Measurements from ENCODE around the gene RNF17. TPM values are rescaled to one million over a fixed set of nuclear protein-coding genes. Genes with fewer than 3 reads are reported as not detected.

Gene RNF17
- total and polyA plus RNA-seq, 8 donors = 0.15 to 0.43 (median 0.18) TPM; not detected in 5

- no peak for TF ChIP-seq POLR2A (IDR thresholded peaks at IDR 0.05)
- no peak for TF ChIP-seq POLR2AphosphoS5 (IDR thresholded peaks at IDR 0.05)
- TF ChIP-seq, protein P1, sequence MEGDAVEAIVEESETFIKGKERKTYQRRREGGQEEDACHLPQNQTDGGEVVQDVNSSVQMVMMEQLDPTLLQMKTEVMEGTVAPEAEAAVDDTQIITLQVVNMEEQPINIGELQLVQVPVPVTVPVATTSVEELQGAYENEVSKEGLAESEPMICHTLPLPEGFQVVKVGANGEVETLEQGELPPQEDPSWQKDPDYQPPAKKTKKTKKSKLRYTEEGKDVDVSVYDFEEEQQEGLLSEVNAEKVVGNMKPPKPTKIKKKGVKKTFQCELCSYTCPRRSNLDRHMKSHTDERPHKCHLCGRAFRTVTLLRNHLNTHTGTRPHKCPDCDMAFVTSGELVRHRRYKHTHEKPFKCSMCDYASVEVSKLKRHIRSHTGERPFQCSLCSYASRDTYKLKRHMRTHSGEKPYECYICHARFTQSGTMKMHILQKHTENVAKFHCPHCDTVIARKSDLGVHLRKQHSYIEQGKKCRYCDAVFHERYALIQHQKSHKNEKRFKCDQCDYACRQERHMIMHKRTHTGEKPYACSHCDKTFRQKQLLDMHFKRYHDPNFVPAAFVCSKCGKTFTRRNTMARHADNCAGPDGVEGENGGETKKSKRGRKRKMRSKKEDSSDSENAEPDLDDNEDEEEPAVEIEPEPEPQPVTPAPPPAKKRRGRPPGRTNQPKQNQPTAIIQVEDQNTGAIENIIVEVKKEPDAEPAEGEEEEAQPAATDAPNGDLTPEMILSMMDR (IDR thresholded peaks at IDR 0.05) = no peak
- TF ChIP-seq EP300 (IDR thresholded peaks at IDR 0.05) = no peak
- Histone ChIP-seq H3K4me1 (no peaks in the 10 kb centered on the region), H3K36me3 (peaks cover 0 to 43% (median 39%) of the 10 kb centered on the region in 4 donors), H3K27ac (no peak overlapping the region), H3K27me3 (no peaks in the 10 kb centered on the region), H3K4me3 (no peak overlapping the region), H3K9me3 (no peaks in the 10 kb centered on the region)
- WGBS, 5 donors = 87 to 93% (median 88%) methylated on average over 10 of the region's 10 CpGs
- intact Hi-C loops (cut with DNase I; ENCODE audit: low total_unique reads) = no loop called here
- no peak for DNase-seq
These were observed 147.4 kb downstream of the RNF17 start for GRCh38 chr13:24911133-24911908.

GRCh38 chr13:24916464-24916863 is 152.5 kb downstream of the RNF17 start:
- H3K27ac ChIP-seq = no peak overlapping the region
- peaks cover 0 to 7% (median 4%) of the 10 kb centered on the region in 4 donors for H3K36me3 ChIP-seq
- no peak overlapping the region for H3K4me3 ChIP-seq
- no peak for DNase-seq
- no peaks in the 10 kb centered on the region for H3K9me3 ChIP-seq
- intact Hi-C loops (cut with DNase I; ENCODE audit: low total_unique reads) = no loop called here
- H3K27me3 ChIP-seq = no peaks in the 10 kb centered on the region
- peaks cover 0 to 2% (median under 1%) of the 10 kb centered on the region in 4 donors for H3K4me1 ChIP-seq
- TF ChIP-seq EP300 (IDR thresholded peaks at IDR 0.05) (no peak), POLR2AphosphoS5 (IDR thresholded peaks at IDR 0.05) (no peak), POLR2A (IDR thresholded peaks at IDR 0.05) (no peak)
- TF ChIP-seq, protein P1 (IDR thresholded peaks at IDR 0.05) = no peak

DNA sequence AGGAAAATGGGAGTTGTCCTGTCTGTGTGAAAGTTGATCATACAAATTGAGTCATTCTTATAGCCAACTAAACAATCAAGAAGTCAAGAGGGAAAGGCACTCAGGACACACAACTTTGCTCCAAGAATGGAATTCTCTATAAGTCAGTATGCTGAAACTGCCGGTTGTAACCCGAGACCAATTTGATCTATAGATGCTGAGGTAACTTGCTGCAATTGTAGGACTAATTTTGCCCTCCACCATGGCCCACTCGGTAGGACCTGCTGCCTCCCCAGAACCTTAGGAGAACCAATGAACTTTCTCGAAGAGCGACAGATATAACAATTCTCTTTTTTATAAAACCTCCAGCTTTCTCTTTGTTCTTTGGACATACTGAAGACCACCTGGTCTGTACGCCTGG is 157.0 kb downstream of the RNF17 start:
- TF ChIP-seq, protein P1 (IDR thresholded peaks at IDR 0.05) = no peak
- TF ChIP-seq EP300 (IDR thresholded peaks at IDR 0.05) = no peak
- no peak for TF ChIP-seq POLR2A (IDR thresholded peaks at IDR 0.05)
- no peak for TF ChIP-seq POLR2AphosphoS5 (IDR thresholded peaks at IDR 0.05)
- no peaks in the 10 kb centered on the region for H3K36me3 ChIP-seq
- intact Hi-C loops (cut with DNase I; ENCODE audit: low total_unique reads) = no loop called here
- no peak overlapping the region for H3K27ac ChIP-seq
- H3K4me3 ChIP-seq = no peak overlapping the region
- DNase-seq = no peak
- 87 to 97% (median 89%) methylated on average over 6 of the region's 6 CpGs for WGBS, 5 donors
- peaks cover 0 to 14% (median 11%) of the 10 kb centered on the region in 4 donors for H3K4me1 ChIP-seq
- no peaks in the 10 kb centered on the region for H3K27me3 ChIP-seq
- H3K9me3 ChIP-seq = no peaks in the 10 kb centered on the region

DNA sequence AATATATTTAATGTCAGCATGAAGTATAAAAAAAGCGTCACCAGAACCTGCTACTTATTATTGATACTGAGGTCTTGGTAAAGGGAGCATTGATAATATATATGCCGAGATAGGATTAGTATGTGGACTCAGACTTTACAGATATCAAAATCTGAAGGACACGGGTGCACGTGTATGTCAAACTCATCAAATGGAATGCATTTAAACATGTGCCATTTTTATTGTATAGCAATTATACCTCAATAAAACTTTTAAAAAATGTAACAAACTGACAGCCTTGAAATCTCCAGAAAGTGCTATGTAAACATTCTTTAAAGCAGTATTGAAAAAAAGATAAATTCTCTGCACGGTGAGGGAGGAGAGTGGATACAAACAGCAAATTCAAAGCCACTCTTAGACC is 157.9 kb downstream of the RNF17 start:
- peak overlapping the region; percentile 74 to 88 (median 78) for H3K4me3 ChIP-seq
- 10 to 21% (median 15%) methylated on average over 5 of the region's 5 CpGs for whole genome bisulfite sequencing, 5 donors
- TF ChIP-seq, protein P1 (IDR thresholded peaks at IDR 0.05) = no peak
- no peak for TF ChIP-seq POLR2A (IDR thresholded peaks at IDR 0.05)
- TF ChIP-seq POLR2AphosphoS5 (IDR thresholded peaks at IDR 0.05) = no peak
- TF ChIP-seq EP300 (IDR thresholded peaks at IDR 0.05) = no peak
- H3K9me3 ChIP-seq = no peaks in the 10 kb centered on the region
- peak overlapping the region in 3 of 5 donors; percentile 94 to 96 (median 95) for H3K27ac ChIP-seq
- no peak for DNase-seq
- no peaks in the 10 kb centered on the region for H3K27me3 ChIP-seq
- intact Hi-C loops (cut with DNase I; ENCODE audit: low total_unique reads) = no loop called here
- H3K36me3 ChIP-seq = no peaks in the 10 kb centered on the region
- peaks cover 0 to 14% (median 11%) of the 10 kb centered on the region in 4 donors for H3K4me1 ChIP-seq

Measured in stomach (tissue), 9 donors.